DMS114 treated with DMSO at 0.1 percent for 48 hours (cell line): Measurements from ENCODE around the gene FOXD3.

Source experiments
- DNase-seq: peaks from one replicate; lab custom pipeline; 2025; ENCODE audit not compliant: unreplicated experiment; lab: John Stamatoyannopoulos, UW

FOXD3 gene

DNA sequence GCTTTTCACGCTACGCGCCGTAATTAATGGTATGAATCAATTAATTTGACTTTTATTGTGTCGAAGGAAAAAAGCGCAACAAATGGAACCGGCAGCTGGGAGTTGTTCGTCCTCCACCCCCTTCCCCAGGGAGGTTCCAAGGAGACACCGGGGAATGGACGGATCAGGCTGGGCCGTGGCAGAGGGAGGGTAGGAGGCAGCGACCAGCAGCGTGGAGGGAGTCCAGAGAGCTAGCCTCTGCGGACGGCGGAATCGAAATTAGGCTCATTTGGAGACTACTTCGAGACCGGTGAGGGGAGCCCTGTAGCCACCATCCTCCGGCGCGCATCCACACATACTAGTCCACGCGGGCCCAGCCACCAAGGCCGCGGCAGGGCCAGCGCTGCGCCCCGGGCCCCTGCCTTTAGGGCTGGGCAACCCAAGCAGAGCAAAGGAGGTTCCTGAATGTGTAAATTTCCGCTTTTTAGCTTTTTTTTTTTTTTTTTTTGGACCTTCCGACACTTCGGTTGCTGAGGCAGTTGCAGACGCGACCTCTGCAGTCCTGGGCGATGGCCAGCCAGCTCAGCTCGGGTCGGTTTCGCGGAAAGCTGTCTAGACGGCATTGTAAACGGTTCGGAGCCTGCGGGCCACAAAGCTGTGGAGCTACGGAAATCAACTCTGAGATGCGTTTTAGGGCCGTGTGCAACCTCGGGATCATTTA, 2.2 kb upstream of the FOXD3 start:
- DNase-seq = no peak

GRCh38 chr1:63321066-63321784, 1.1 kb upstream of the FOXD3 start:
- no peak for DNase-seq

DNA sequence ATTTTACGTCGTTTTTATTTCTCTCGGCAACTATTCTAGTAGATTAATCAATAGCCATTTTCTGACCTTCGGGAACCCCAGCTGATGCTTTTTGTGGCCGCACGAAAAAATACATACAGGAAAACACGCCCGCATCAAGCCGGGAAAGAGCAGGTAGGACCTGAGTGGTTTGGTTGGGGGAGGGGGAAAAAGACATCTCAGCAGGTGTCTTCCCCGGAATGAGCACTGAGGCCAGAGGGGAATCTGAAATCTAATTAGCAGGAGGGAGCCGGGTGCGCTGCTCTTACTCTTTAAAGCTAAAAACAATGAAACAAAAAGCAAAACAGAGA, 618 bp upstream of the FOXD3 start:
- DNase-seq = no peak

GRCh38 chr1:63322944-63323864, 837 bp downstream of the FOXD3 start:
- peak; percentile 71 for DNase-seq

DNA sequence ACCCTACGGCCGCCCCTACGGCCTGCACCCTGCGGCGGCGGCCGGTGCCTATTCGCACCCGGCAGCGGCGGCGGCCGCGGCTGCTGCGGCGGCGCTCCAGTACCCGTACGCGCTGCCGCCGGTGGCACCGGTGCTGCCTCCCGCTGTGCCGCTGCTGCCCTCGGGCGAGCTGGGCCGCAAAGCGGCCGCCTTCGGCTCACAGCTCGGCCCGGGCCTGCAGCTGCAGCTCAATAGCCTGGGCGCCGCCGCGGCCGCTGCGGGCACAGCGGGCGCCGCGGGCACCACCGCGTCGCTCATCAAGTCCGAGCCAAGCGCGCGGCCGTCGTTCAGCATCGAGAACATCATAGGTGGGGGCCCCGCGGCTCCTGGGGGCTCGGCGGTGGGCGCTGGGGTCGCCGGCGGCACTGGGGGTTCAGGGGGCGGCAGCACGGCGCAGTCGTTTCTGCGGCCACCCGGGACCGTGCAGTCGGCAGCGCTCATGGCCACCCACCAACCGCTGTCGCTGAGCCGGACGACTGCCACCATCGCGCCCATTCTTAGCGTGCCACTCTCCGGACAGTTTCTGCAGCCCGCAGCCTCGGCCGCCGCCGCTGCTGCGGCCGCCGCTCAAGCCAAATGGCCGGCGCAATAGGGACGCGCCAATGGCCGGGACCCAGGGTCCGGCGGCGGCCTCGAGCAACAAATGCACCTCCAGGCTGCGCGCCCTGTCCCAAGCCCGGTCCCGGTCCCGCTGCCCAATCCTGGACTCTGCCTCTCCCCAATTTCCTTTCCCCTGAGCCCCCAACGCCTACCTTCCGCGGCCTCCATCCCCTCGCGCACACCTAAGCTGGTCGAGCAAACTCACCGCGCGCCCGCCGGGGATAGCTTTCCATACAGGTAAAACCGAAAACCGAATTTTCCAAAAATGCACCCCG, 1.8 kb downstream of the FOXD3 start:
- DNase-seq = no peak

GRCh38 chr1:63324779-63325119, 2.4 kb downstream of the FOXD3 start:
- DNase-seq = no peak

- no peak for DNase-seq
Measured at GRCh38 chr1:63325279-63325985, 3.1 kb downstream of the FOXD3 start.

DNA sequence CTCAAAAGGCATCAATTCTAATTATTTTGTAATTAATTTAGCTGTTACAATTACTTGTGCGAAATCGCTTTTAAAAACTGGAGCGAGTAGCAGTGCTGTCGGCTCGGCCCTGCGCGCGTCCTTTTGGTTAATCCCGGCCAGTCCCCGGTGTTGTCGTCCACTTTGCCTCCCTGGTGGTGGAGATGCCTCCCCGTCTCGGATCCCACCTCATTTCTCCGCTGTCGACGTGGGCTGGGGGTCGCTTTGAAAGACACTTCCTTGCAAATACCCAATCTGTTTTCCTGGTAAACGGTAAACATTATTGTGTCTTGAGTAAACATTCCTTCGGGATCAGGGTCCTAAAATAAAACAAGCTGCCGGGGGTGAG, 3.7 kb downstream of the FOXD3 start:
- DNase-seq = no peak

- DNase-seq = no peak
Measured at GRCh38 chr1:63326473-63327380, 4.4 kb downstream of the FOXD3 start.

- DNase-seq = peak; percentile 39
Measured at GRCh38 chr1:63327417-63328054, 5.2 kb downstream of the FOXD3 start.

- no peak for DNase-seq
Measured at GRCh38 chr1:63328122-63328521, 5.8 kb downstream of the FOXD3 start.

DNA sequence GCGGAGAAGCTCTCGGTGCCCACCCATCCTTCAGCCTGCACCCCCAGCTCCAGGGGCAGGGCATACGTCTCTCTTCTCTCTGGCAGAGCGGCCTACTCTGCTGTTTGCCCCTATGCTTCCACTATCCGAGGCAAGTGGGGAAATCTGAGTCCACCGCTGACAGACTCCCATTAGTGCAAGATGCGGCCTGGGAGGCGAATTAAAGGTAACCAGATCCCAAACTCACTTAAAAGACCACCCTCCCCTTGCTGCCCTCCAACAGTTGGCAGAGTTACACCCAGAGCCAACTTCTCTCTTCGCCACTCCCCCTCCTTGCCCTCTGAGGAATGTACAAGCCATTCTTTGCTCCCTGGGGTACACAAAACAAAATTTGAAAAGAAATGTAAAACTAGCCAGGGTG, 6.4 kb downstream of the FOXD3 start:
- DNase-seq = no peak

DNA sequence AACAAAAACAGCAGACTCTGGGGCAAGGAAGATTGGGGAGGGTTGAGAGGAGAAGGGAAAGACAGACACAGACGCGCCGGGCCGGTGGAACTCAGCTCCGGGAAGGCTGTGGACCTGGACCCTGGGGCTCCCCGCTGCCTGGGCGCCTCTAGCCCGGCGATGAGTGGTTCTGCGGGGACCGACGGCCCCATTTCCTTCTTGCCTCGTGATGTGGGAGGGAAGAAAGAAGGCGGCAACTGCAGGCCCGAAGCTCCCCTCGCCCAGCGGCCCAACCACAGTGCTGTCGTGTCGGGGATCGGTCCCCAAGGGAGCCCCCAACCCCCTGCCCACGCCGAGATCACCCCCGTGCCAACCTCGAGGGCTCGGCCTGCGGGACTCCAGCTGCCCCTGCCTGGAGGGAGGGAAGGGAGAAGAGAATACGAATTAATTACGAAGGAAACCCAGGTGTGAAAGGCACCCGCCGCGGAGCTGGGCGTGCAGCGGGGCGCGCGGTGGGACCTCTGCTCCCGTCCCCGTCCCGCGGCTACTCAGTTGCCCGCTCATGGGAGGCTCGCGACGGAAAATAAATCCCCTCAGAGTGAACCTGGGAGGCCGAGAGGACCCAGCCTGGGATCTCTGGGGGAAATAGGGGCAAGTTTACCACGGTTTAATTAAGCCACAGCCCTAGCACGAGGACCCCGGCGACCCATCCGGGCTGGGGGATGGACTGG, 7.4 kb downstream of the FOXD3 start:
- no peak for DNase-seq

DNA sequence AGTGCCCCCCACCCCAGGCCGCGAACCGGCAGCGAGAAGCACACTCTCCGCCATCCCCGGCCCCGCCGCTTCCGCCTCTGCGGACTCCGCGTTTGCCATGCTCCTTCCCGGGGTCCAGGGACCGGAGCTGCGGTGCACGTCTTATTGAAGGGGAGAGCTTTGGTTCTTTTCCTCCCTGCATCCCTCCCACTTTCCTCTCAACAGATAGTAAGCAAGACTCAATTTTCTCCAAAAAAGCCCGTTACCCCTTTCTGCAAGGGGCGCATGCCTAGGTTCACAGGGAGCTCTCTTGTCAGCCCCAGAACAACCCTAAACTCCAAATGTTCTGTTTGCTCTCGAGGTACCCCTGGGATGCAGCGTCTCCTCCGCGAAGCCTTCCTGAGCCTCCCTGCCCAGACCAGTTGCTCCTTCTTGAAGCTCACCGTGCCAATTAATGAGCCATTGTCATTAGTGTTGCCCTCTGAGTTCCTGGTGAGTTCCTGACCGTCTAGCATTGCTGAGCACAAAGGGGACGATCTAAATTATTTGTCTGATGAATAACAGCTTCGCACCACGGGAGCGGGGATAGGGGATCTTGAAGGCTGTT, 8.1 kb downstream of the FOXD3 start:
- DNase-seq = no peak

GRCh38 chr1:63342402-63342801, 20.0 kb downstream of the FOXD3 start:
- no peak for DNase-seq

GRCh38 chr1:63343922-63344321, 21.6 kb downstream of the FOXD3 start:
- DNase-seq = no peak

DNA sequence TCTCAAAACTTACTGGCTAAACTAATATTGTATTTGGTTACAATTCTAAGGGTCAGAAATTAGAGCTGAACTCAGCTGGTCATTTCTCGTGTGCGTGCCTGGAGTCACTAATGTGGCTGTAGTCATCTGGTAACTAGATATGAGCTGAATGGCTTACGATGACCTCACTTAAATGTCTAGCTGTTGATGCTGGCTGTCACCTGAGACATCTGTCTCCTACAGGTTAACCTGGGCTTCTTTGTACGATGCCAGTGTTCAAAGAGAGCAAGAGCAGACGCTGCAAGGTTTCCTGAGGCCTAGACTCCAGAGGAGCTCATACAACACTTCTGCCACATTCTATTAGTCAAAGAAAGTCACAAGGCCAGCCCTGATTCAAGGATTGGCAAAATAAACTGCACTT, 28.0 kb downstream of the FOXD3 start:
- no peak for DNase-seq

- no peak for DNase-seq
Measured at GRCh38 chr1:63352736-63353135, 30.4 kb downstream of the FOXD3 start.
